Astrocyte of the cerebellum (primary cell): ENCODE results near the gene PSMB5.
A peak's percentile ranks its signal among the peaks of the same experiment; 100 is the strongest.

Source experiments
- DNase-seq: peaks from one replicate; pipeline ENCODE4 v3.0.0-alpha.2; 2011; ENCODE audit warnings: low read depth
- H3K4me3 ChIP-seq: 2 replicates; pipeline ENCODE4 v1.5.1; 2011; ENCODE audit warnings: mild to moderate bottlenecking, low read depth, low read length, moderate library complexity
- in situ Hi-C: cut with HindIII; loops from 2 replicates; pipeline ENCODE4 v1.10.0; 2017; ENCODE audit warnings: low sequenced_read_pairs
- TF ChIP-seq, protein P1 (sequence below): IDR thresholded peaks from 2 replicates; pipeline ENCODE4 v1.5.1; 2012; ENCODE audit warnings: low read length, low read depth, moderate library complexity, mild to moderate bottlenecking; ENCODE audit errors: missing control alignments

The PSMB5 gene

DNA sequence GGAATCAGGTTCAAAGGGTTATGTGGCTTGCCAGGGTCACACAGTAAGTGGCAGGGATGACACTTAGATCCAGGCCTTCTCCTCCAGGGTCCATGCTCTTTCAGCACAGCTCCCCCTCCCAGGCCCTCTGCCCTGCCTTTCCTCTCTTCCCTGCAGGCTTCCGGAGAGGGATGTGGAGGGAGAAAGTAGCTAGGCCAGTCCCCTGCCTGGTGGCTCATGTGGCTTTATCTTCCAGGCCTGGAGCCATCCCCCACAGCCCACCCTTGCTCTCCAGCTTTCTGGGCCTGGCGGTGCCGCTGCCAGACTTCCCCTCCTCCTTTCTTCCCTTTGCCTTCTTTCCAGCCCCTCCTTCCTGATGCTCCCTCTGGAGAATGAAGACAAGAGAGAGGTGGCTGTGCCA lies 9.1 kb upstream of the PSMB5 start:
- DNase-seq = no peak
- in situ Hi-C loops = loop anchor here (10.0 kb wide), 1 partner anchor 49 kb away; no protein-coding TSS in a partner anchor
- no peak overlapping the region for H3K4me3 ChIP-seq
- TF ChIP-seq, protein P1, sequence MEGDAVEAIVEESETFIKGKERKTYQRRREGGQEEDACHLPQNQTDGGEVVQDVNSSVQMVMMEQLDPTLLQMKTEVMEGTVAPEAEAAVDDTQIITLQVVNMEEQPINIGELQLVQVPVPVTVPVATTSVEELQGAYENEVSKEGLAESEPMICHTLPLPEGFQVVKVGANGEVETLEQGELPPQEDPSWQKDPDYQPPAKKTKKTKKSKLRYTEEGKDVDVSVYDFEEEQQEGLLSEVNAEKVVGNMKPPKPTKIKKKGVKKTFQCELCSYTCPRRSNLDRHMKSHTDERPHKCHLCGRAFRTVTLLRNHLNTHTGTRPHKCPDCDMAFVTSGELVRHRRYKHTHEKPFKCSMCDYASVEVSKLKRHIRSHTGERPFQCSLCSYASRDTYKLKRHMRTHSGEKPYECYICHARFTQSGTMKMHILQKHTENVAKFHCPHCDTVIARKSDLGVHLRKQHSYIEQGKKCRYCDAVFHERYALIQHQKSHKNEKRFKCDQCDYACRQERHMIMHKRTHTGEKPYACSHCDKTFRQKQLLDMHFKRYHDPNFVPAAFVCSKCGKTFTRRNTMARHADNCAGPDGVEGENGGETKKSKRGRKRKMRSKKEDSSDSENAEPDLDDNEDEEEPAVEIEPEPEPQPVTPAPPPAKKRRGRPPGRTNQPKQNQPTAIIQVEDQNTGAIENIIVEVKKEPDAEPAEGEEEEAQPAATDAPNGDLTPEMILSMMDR = no peak

- no peak for DNase-seq
- TF ChIP-seq, protein P1 = no peak
- in situ Hi-C loops = loop anchor here (10.0 kb wide), 1 partner anchor 48 kb away; no protein-coding TSS in a partner anchor
- H3K4me3 ChIP-seq = no peak overlapping the region
Observed at GRCh38 chr14:23043145-23043544, 8.4 kb upstream of the PSMB5 start.

GRCh38 chr14:23042162-23042965 lies 7.7 kb upstream of the PSMB5 start, which contains the start of gene PSMB11:
Gene PSMB11 (plus strand): TSS chr14:23042212. CDS start chr14:23042226, 14 bp downstream.
- H3K4me3 ChIP-seq = no peak within 1 kb of the TSS
- in situ Hi-C loops = loop anchor here (10.0 kb wide), 1 partner anchor 48 kb away; no protein-coding TSS in a partner anchor
- DNase-seq = no peak
- TF ChIP-seq, protein P1 = no peak

DNA sequence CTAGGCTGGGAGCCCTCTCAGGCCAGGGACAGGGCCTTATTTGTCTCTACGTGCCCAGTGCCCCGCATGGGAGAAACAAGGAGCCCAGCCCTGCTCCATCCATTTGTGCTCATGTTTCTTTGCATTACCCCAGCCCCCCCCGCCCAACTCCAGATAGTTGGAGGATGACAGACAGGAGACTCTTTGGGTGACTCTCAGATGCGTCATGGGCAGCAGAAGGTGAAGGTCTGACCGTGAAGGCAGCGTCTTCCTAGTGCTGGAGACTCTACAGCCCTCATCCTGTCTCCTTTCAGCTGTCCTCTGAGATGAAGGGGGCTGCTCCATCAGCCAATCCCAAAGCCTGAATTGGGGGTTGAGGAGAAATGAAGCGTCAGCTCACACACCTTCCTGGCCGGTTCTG lies 7.0 kb upstream of the PSMB5 start:
- DNase-seq = no peak
- H3K4me3 ChIP-seq = no peak overlapping the region
- in situ Hi-C loops = loop anchor here (10.0 kb wide), 1 partner anchor 47 kb away; no protein-coding TSS in a partner anchor
- TF ChIP-seq, protein P1 = no peak

DNA sequence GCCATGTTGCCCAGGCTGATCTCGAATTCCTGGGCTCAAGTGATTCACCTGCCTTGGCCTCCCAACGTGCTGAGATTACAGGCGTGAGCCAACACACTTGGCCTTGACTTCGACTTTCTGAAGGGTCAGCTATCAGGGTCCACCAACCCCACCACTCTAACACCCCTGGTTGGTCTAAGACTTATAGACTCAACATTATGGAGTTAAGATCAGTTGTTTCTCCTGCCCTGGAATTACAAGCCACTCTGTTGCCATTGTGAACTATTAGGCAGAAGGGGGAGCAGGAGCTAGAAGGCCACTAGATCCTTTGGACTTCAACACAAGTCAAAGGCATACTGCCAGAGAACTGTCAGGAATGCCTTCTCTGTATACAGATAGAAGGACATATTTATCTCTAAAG lies 5.4 kb upstream of the PSMB5 start:
- no peak overlapping the region for H3K4me3 ChIP-seq
- TF ChIP-seq, protein P1 = no peak
- DNase-seq = no peak
- in situ Hi-C loops = loop anchor here (10.0 kb wide), 1 partner anchor 45 kb away; no protein-coding TSS in a partner anchor

- peak overlapping the region; percentile 96 for H3K4me3 ChIP-seq
- in situ Hi-C loops = no loop called here
- no peak for DNase-seq
- TF ChIP-seq, protein P1 = no peak
Observed at GRCh38 chr14:23035303-23036144, 824 bp upstream of the PSMB5 start.
